Stimulated activated CD8-positive, alpha-beta memory T cell treated with anti-CD3 and anti-CD28 coated beads, Interleukin-12 subunit alpha, Interleukin-12 subunit beta, amount 100 ng/mL, for 24 hours (primary cell): ENCODE data around the gene TBCA.

Source experiments
- DNase-seq: peaks from one replicate; pipeline ENCODE4 v3.0.0-alpha.2; 2020; ENCODE audit errors: extremely low read depth

TBCA gene

GRCh38 chr5:77643654-77644370, 132.3 kb downstream of the TBCA start:
- no peak for DNase-seq

- DNase-seq = no peak
Observed at GRCh38 chr5:77642738-77643653, 133.1 kb downstream of the TBCA start.

- DNase-seq = no peak
Observed at GRCh38 chr5:77641963-77642737, 134.0 kb downstream of the TBCA start.

DNA sequence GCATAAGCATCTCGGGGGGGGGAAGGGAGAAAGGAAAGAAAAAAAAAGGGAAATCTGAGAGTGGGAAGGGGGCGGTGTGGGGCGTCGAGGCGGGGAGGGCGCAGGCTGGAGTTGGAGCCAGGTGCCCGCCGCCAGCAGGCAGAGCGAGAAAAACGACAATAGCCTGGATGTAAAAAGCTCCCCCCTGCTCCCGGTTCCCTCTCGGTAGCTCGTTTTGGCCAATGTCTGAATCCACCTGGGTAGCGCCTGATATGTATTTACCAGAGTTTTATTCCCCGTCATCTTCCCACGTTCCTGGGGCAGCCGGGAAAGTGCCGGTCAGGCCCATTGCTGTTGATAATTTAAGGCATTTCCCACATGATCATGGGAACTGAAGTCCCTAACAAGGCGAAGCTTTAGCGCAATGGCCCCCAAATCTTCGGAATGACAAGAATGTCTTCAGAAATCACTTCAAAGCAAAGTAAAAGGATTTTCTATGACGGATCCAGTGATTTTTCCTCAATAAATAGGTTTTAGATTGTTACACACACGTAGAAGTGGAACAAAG, 134.7 kb downstream of the TBCA start:
- no peak for DNase-seq
